GM12878 (cell line): ENCODE measurements around the gene FOXJ3. TPM values are rescaled to one million over a fixed set of nuclear protein-coding genes. Genes with fewer than 3 reads are reported as not detected.
A peak's percentile ranks its signal among the peaks of the same experiment; 100 is the strongest.

Experiments
- ATAC-seq: fragments of 200-7000 bp; cut with Tn5 transposase; 3 replicates; pipeline ENCODE4 v1.9.1; 2020; ENCODE audit warnings: mild to moderate bottlenecking, moderate library complexity
- BruUV-seq: library from RNA; stranded (reverse); fragments of 400-500 nt; replicated peaks from 2 replicates; lab custom pipeline; 2021; lab: Mats Ljungman, UMichigan
- CTCF ChIA-PET: fragments of 300-600 bp; sonication (Branson Sonifier 250); formaldehyde crosslinking; extraction: SDS; loops from one replicate; lab custom pipeline; 2021; ENCODE audit warnings: inconsistent platforms; lab: Yijun Ruan, JAX
- POLR2A ChIA-PET: fragments of 350-600 bp; formaldehyde crosslinking; extraction: SDS; loops from one replicate; lab custom pipeline; 2021; ENCODE audit warnings: inconsistent platforms; lab: Charles Lee
- RAD21 ChIA-PET: fragments of 300-600 bp; sonication (Branson Sonifier 250); formaldehyde crosslinking; loops from one replicate; lab custom pipeline; 2023; ENCODE audit warnings: antibody characterized with exemption; ENCODE audit not compliant: unreplicated experiment; lab: Charles Lee
- SMC1A ChIA-PET: fragments of 300-600 bp; sonication (Branson Sonifier 250); formaldehyde crosslinking; loops from one replicate; lab custom pipeline; 2023; ENCODE audit not compliant: unreplicated experiment, uncharacterized antibody; lab: Charles Lee
- DNase-seq: peaks from one replicate; pipeline ENCODE4 v3.0.0-alpha.2; 2011; ENCODE audit warnings: low read depth, low spot score
- FAIRE-seq: peaks from 3 replicates; lab custom pipeline; 2011; peaks lifted over from hg19 to GRCh38; lab: Jason Lieb, UNC
- H2AFZ ChIP-seq: 2 replicates; pipeline ENCODE4 v1.6.0; 2011; ENCODE audit warnings: low read depth, low read length, control low read depth; ENCODE audit not compliant: control insufficient read depth
- H3K27ac ChIP-seq: 2 replicates; pipeline ENCODE4 v1.5.1; 2011; ENCODE audit warnings: control low read depth; ENCODE audit not compliant: control insufficient read depth, insufficient read depth
- H3K27me3 ChIP-seq, 2 experiments: replicated peaks in 1 of 2; 2 replicates each; pipeline versions ENCODE4 v1.6.0 to v1.6.1; 2011; ENCODE audit warnings: low read length in 1 of 2; ENCODE audit not compliant: control insufficient read depth in 2 of 2, insufficient read depth in 2 of 2
- H3K36me3 ChIP-seq, 2 experiments: 2 replicates each; pipeline ENCODE4 v1.5.1; 2011; ENCODE audit warnings: low read length in 1 of 2; ENCODE audit not compliant: control insufficient read depth in 2 of 2, insufficient read depth in 2 of 2
- H3K4me1 ChIP-seq: 2 replicates; pipeline ENCODE4 v1.6.1; 2011; ENCODE audit warnings: mild to moderate bottlenecking, low read length, moderate library complexity, mixed read lengths; ENCODE audit not compliant: control insufficient read depth, insufficient read depth
- H3K4me2 ChIP-seq: 2 replicates; pipeline ENCODE4 v1.6.0; 2011; ENCODE audit warnings: control low read depth; ENCODE audit not compliant: control insufficient read depth, insufficient read depth
- H3K4me3 ChIP-seq: fragments of 200-600 bp; sonication (generic); 2 replicates; pipeline ENCODE4 v1.5.1; 2016
- H3K79me2 ChIP-seq: 2 replicates; pipeline ENCODE4 v1.6.0; 2011; ENCODE audit warnings: low read length; ENCODE audit not compliant: control insufficient read depth, insufficient read depth
- H3K9ac ChIP-seq: 2 replicates; pipeline ENCODE4 v1.8.0; 2011; ENCODE audit warnings: low read length, control low read depth, mixed read lengths; ENCODE audit not compliant: control insufficient read depth, insufficient read depth
- H3K9me3 ChIP-seq: replicated peaks from 3 replicates; pipeline ENCODE4 v1.5.1; 2011; ENCODE audit warnings: mild to moderate bottlenecking, low read length; ENCODE audit not compliant: control insufficient read depth, insufficient read depth
- H4K20me1 ChIP-seq: 2 replicates; pipeline ENCODE4 v1.6.0; 2011; ENCODE audit not compliant: control insufficient read depth, insufficient read depth
- NFXL1 ChIP-seq: fragments of 450-650 bp; IDR thresholded peaks from 2 replicates; pipeline ENCODE4 v1.6.1; 2017; ENCODE audit warnings: antibody characterized with exemption, mild to moderate bottlenecking, borderline replicate concordance
- POU2F2 ChIP-seq: IDR thresholded peaks from 3 replicates; pipeline ENCODE4 v1.6.1; 2011; ENCODE audit warnings: low read depth, mild to moderate bottlenecking, low read length, borderline replicate concordance
- TCF3 ChIP-seq: IDR thresholded peaks from 2 replicates; pipeline ENCODE4 v1.6.1; 2012; ENCODE audit warnings: low read depth, mild to moderate bottlenecking, low read length, borderline replicate concordance; ENCODE audit not compliant: insufficient read depth
- WGBS: methylation state at CpG from one replicate; pipeline ENCODE4 v1.1.6; 2016; ENCODE audit warnings: low lambda C conversion rate; ENCODE audit not compliant: insufficient replicate concordance, insufficient coverage; ENCODE audit errors: missing lambda C conversion rate; 5-methylcytosine and 5-hydroxymethylcytosine counted together
- in situ Hi-C: fragments of 300-500 bp; cut with MboI; formaldehyde crosslinking; loops from 9 replicates; pipeline ENCODE4 v1.14.3; 2018; ENCODE audit warnings: mixed read lengths
- intact Hi-C: fragments of 100-400 bp; cut with micrococcal nuclease; formaldehyde crosslinking; loops from one replicate; pipeline ENCODE4 v1.14.2; 2022; ENCODE audit not compliant: unreplicated experiment
- polyA plus RNA-seq, 11 experiments: library from polyadenylated mRNA; depleted of rRNA in 4 of 11; unstranded in 6 of 11; stranded (reverse) in 5 of 11; fragments of >200 nt; fragmentation: Nextera tagmentation in 4 of 11; fragmentation: Illumina TruSeq in 1 of 11; extraction: Ambion mirVana in 4 of 11; extraction: Trizol in 1 of 11; gene quantifications; 1 replicate in 1 of 11; 2 replicates in 10 of 11; pipeline versions ENCODE4 v1.2.1 to v1.2.3, GENCODE V29; 2011 to 2016; ENCODE audit warnings: inconsistent platforms in 2 of 11, missing spikeins in 2 of 11, low read depth in 1 of 11
- total RNA-seq, 4 experiments: library from RNA; depleted of rRNA in 3 of 4; stranded (reverse); fragments of >200 nt in 3 of 4; fragmentation: Illumina TruSeq in 1 of 4; extraction: Trizol in 1 of 4; gene quantifications; 2 replicates each; pipeline versions ENCODE4 v1.2.1 to v1.2.3, GENCODE V29; 2013 to 2021

FOXJ3 gene
- total and polyA plus RNA-seq, 10 of the 15 experiments (the other 5 are each of a cell fraction or from before 2014, with no cell fraction given): 9.5 to 54.2 (median 24.7) TPM

DNA sequence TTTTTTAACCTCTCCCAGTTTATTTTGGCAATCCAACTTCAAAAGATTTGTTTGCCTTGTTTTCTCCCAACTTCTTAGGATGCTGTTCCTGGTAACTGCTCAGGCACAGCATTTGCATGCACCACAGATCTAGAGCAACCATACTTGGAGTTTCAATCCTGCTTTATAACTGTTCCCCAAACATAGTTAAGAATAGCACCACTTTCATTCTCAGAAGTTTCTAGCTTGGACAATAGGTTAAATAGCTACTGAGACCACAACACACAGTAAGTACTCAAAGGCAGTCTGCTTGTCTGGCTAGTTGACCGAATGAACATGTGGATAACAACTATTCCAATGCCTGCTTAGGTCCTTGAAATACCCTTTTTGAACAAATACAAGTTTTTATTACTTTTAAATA lies 76.8 kb downstream of the FOXJ3 start (continued):
- TF ChIP-seq POU2F2: peak; percentile 75; the same call in 1 of the 3 replicates

GRCh38 chr1:42251042-42251441 lies 84.0 kb downstream of the FOXJ3 start:
- no peaks in the 10 kb centered on the region; a peak in 1 of 4 replicates for H3K36me3 ChIP-seq
- ChIA-PET SMC1A (no interaction called here), CTCF (interaction anchor here (1.2 kb wide), 1 partner anchor 11 kb away, joined by 4 read pairs; no protein-coding TSS in a partner anchor), RAD21 (no interaction called here), POLR2A (no interaction called here)
- no peaks in the 10 kb centered on the region for H3K27me3 ChIP-seq
- FAIRE-seq (no peak), DNase-seq (no peak), ATAC-seq (no peak)
- in situ Hi-C loops: no loop called here
- TF ChIP-seq NFXL1: no peak
- no TSS peak for BruUV-seq
- H3K4me1 ChIP-seq: no peaks in the 10 kb centered on the region
- H3K27ac ChIP-seq: no peak overlapping the region
- no peak overlapping the region for H3K4me2 ChIP-seq
- WGBS: 94% methylated on average over 1 of the region's 1 CpG
- H2AFZ ChIP-seq: no peak overlapping the region
- no peaks in the 10 kb centered on the region for H4K20me1 ChIP-seq
- peaks cover 7% of the 10 kb centered on the region for H3K9me3 ChIP-seq
- H3K79me2 ChIP-seq: peaks cover 18% of the 10 kb centered on the region
- intact Hi-C loops: no loop called here
- no peak overlapping the region for H3K9ac ChIP-seq
- no peak overlapping the region for H3K4me3 ChIP-seq

DNA sequence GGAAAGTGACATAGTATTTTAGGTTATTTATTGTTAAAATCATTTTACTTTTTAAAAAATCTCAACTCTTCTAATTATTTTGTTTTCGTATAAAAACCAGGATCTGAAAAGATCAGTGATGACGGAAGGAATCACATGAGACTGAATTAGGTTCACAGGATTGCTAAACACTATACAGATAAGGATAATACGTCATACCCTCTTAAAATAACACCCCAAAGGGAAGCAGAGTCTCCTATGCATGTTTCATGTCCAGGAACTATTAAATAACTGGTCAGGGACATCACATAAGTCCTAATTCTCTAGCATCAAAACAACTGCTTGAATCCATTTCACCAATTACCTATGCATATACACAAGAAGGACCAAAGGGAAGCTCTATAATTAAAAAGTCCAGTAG lies 84.9 kb downstream of the FOXJ3 start:
- FAIRE-seq (no peak), ATAC-seq (no peak)
- TF ChIP-seq NFXL1 (no peak), TCF3 (no peak)
- TF ChIP-seq, all 136 proteins: peak for 0

More for the DNA sequence above, 84.9 kb downstream of the FOXJ3 start:
- Histone ChIP-seq H3K79me2 (peaks cover 22% of the 10 kb centered on the region), H2AFZ (no peak overlapping the region), H3K9me3 (peaks cover 9% of the 10 kb centered on the region), H3K36me3 (no peaks in the 10 kb centered on the region; a peak in 1 of 4 replicates), H3K4me3 (no peak overlapping the region), H3K27ac (no peak overlapping the region), H3K9ac (no peak overlapping the region), H3K4me1 (no peaks in the 10 kb centered on the region), H3K4me2 (no peak overlapping the region), H3K27me3 (no peaks in the 10 kb centered on the region), H4K20me1 (no peaks in the 10 kb centered on the region)
- WGBS: 65% methylated on average over 3 of the region's 3 CpGs
- in situ Hi-C loops: no loop called here
- BruUV-seq: no TSS peak
- CTCF ChIA-PET: interaction anchor here (1.2 kb wide), 1 partner anchor 12 kb away, joined by 4 read pairs; no protein-coding TSS in a partner anchor
- no peak for DNase-seq
- POLR2A ChIA-PET: no interaction called here
- RAD21 ChIA-PET: no interaction called here
- intact Hi-C loops: no loop called here
- SMC1A ChIA-PET: no interaction called here
